SKM-1 (cell line): ENCODE measurements around the gene GRB10.
"Not testable (repeated sequence)": the region's sequence is repeated elsewhere in the genome, so short reads cannot be mapped to it uniquely, and the experiment has no call there.

Source experiments
- DNase-seq: peaks from one replicate; lab custom pipeline; 2025; ENCODE audit not compliant: unreplicated experiment; lab: John Stamatoyannopoulos, UW

Gene GRB10

DNA sequence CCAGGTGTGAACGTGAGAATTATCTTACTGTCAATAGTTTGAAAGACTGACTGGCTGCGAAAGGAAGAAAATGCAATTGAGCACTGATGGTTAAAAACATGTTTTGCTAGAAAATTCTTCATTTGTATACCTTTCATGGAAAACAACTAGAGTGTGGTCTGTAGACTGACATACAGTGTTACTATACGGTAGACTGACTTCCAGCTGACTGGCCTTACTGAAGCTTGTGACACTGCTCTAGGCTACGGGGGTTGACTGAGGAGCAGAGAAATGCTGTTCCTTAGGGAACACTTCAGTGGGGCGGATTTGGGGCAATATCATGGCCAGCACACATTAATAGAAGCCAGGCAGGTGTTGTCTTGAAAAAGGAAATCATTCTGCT, 191.6 kb downstream of the GRB10 start:
- no peak for DNase-seq

DNA sequence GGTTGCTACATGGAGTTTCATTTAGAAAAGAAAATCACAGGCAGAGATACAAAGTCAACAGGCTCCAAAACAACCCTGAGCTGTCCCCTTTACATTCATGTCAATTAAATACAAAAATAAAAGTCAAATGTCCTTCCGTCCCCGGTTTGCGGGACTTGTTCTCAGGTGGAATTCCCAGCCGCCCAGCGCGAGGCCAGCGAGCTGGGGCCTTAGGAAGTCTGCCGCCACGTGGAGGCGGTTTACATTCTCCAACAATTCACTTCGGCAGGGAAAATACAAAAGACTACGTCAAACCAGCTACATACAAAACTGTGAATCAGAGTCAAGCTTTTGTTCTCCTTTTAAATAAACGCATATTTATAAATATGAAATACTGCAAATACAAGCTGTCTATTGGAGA, 192.2 kb downstream of the GRB10 start:
- no peak for DNase-seq

DNA sequence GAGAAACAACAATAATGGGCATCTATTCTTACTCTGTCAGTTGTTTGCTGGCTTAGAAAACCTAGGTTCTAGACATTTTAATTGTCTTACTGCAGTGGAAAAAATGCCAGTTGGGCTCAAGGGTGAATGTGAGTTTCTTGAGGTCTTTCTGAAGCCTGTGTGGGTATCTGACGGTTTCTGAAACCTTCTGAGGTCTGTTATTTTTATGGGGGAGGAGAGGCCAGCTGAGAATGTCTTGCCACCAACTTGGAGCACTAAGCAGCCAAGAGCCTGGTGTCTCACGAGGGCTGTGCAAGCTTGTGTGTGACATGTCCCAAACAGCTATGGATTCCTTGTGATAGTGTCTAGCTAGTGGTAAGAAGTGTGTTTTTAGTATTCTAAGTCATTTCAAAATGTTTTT, 193.3 kb downstream of the GRB10 start:
- DNase-seq, result no peak

DNA sequence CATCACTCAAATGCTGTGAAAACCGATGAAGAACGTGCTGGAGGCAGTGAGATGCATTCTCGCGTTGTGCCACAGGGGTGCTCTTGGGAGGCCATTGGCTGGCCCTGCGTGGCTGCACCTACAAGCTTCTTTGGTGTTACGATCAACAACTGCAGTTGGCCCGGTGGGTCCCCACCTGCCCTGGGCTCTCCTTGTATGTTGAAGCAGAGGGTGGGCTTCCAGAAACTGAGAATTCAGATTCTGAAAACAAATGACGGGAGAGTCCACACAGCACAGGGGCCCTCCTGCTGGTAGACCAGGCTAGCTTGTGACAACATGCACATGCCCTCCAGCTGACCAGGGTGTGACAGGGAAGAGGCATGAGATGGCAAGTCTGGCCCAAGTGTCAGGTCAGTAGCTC, 193.8 kb downstream of the GRB10 start:
- DNase-seq, result no peak

DNA sequence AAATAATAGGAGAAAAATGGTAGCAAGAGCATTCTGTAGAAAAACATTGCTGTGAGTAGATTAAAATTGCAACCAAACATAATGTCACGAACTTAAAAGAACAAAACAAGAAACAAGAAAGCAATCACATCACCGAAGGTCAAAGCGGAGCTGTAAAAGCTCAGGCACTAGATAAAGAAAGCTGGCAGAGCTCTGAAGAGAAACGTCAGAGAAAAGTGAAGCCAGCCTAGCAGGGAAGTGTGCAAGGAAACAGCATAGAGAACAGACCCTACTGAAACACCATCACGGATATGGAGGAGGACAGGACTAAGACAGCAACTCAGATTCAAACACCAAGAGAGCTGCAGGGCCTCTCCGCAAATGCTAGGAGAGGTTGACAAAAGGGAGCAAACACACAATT, 195.0 kb downstream of the GRB10 start:
- DNase-seq, result no peak

DNA sequence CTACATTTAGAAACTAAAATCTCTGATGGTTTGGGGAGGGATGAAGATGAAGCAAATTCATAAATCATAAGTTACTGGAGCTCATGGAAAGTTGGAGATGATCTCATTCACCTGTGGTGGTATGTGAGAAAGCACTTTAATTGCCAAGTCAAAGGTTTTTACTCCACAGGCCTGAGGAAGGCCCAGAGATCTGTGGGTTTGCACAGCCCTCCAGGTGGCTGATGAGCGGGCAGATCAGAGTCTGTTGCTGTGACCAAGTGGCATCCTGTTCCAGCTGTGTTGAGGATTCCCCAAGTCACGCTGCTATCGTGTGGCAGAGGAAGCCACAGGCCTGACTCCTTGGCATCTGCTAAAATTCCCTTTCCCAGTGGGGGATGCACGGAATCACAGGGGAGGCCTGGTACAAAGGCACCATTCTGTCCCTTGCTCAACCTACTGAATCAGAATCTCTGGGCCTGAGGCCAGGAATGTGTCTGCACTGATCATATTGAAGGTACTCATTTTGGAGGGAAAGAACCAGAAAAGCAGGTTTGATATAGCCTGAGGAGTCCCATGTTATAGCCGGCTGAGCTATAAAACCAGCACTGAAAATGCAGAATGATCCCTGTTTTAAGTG, 197.8 kb downstream of the GRB10 start:
- DNase-seq, result no peak

DNA sequence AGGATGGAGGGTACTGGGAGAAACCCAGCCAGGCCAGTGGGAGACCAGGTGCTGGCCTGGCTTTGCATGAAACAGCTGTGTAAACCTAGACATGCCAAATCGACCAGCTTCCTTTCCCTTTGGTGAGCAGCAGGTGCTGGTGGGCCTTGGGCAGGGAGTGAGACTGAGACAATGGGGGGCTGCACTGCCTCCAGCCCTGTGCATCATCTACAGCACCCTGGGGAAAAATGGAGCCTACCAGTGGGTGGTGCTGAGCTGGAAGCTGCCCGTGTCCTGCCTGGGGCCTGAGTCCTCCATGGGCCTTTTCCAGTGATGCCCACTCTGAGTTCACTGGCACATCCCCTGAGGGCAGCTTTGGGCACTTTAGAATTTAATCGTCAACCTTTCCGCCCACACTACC, 198.3 kb downstream of the GRB10 start:
- no peak for DNase-seq

DNA sequence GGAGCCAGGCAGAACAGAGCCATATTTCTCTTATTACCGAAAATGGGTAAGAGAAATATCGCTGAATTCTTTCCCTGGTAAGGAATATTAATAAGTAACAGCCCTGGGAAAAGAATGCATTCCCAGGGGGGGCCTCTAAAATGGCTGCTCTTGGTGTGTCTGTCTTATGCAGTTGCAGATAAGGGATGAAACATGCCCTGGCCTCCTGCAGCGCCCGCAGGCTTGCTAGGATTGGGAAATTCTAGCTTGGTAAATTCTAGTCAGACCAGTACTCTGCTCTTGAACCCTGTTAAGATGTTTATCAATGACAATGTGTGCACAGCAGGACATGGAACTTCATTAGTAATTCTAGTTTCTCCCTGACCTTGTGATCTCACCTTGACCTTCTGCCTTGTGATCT, 199.4 kb downstream of the GRB10 start:
- DNase-seq, result not testable (repeated sequence)

DNA sequence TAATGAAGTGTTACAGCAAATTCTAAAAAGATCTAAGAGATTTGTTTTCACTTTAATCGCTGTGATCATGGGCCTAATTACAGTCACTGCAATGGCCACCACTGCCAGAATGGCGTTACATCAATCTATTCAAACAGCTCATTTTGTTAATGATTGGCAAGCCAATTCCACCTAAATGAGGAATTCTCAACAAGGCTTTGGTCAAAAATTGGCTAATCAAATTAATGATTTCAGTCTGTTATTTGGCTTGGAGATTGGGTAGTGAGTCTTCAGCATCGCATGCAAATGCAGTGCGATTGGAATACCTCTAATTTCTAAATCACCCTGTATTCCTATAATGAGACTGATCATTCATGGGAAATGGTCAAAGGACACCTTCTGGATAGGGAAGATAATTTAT, 200.4 kb downstream of the GRB10 start:
- not testable (repeated sequence) for DNase-seq

DNA sequence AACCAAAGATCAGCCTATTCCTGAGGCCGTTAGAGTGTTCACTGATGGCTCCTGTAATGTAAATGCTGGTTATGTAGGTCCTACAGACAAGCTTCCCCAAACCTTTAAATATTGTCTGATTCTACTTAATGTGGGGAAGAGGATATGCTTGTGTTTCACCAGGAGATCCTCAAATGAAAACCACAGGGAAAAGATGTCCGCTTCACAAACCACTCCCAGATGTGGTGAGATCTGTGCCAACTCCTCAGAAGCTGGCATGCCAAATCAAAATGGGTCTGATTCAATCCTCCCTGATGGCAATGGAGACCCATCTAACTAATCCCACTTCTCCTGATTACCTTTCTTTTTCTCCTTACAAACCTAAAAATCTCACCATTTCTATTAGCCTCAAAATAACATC, 202.0 kb downstream of the GRB10 start:
- not testable (repeated sequence) for DNase-seq

DNA sequence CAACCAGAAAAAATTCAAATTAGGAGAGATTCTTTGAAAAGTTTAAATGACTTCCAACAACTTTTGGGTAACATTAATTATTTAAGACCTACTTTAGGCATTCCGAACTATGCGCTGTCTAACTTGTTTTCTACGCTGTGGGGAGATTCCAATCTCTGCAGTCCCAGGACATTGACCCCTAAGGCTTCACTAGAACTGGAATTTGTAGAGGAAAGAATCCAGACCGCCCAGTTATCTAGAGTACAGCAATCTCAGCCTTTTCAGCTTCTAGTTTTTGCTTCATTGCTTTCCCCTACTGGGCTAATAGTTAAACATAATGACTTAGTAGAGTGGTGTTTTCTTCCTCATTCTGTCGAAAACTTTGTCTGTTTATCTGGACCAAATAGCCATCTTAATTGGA, 202.6 kb downstream of the GRB10 start:
- DNase-seq, result no peak

DNA sequence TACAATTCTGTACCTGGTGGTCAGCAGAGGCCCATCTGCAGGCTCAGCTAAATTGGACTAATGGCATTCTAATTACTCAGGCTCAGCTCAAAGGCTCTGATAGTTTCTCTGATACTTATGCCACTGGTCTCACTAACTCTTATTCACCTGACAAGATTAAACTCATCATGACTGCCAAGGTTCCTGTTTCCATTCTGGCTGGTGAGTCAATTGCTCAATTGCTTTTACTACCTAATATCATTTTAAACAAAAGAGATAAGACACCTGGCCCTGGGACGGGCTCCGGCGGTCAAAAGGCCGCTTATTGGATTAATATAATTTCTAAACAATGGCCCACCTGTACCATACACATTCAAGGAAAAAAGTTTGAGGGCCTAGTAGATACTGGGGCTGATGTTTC, 204.6 kb downstream of the GRB10 start:
- not testable (repeated sequence) for DNase-seq

DNA sequence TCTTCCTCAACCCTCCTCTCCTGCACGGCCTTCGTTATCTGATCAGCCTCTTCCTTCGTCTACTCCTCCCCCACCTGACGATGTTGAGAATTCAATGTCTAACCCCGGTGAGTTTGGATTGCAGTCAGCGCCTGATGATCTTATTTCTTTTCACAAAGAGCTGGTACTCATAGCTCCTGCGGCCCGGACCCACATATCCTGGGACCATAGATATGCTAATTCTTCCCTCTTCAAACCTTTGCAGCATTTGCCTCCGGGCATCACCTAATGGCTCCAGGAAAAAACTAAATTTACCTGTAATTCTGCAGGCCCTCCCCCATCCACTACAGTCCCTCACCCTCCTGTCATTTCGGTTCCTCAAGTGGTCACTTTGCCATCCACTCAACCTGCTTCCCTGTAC, 205.1 kb downstream of the GRB10 start:
- DNase-seq, result no peak

DNA sequence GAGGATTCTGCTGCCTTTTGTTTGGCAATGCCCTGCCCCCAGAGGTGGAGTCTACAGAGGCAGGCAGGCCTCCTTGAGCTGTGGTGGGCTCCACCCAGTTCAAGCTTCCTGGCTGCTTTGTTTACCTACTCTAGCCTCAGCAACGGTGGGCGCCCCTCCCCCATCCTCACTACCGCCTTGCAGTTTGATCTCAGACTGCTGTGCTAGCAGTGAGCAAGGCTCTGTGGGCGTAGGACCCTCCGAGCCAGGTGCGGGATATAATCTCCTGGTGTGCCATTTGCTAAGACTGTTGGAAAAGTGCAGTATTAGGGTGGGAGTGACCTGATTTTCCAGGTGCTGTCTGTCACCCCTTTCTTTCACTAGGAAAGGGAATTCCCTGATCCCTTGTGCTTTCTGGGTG, 206.3 kb downstream of the GRB10 start:
- not testable (repeated sequence) for DNase-seq

DNA sequence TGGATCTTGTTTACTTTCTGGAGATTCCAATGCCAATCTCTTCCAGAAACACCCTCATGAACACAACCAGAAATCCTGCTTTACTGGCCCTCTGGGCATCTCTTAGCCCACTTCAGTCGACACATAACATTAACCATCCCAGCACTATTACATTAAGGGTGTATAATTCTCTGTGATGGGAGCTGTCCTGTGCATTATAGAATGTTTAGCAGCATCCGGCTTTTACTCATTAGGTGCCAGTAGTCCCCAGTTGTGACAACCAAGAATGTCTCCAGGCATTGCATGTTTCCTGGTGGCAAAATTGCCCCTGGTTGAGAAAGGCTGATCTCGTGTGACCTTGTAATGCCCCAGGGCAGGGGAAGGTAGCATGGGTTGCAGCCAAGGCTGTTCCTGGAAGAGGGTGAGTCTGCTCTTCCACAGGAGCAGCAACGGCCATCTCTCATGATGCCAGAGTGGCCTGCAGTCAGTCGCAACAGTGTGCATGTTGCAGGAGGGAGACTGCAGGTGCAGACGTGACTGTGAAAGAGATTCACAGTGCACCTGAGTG, 214.9 kb downstream of the GRB10 start:
- DNase-seq, result no peak

DNA sequence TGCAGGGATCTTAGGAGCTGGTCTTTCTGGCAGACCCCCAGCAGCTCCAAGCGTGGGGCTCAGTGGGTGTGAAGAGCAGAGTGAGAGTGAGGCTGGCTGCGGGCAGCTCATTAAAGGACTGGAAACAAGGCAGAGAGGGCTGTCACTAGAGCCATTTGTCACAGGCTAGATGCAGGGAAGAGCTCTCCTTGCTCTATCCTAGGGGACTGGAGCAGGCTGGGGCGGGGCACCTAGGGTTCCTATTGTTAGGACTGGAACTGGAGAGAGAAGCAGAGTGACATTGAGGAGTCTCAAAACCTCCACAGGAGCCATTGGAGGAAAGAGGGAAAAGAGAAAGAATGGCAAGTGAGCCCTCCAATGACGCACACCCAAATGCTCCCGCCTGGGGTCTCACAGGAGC, 216.7 kb downstream of the GRB10 start:
- DNase-seq, result no peak

DNA sequence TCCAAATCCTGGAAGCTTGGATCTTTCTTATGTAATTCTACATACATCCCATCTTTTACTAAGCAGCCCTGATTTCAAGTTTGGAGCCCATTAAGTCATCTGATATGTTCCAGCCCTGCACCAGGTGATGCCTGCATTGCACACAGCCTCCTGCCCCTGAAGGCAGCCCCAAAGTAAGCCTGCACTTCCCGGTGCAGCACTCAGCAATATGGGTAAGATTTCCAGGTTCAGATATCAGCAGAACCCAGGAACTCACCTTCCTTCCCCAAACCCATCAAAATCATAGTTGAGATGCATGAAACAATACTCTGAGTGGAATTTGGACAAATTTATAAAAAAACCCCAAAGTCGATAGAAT, 217.2 kb downstream of the GRB10 start:
- DNase-seq, result no peak

DNA sequence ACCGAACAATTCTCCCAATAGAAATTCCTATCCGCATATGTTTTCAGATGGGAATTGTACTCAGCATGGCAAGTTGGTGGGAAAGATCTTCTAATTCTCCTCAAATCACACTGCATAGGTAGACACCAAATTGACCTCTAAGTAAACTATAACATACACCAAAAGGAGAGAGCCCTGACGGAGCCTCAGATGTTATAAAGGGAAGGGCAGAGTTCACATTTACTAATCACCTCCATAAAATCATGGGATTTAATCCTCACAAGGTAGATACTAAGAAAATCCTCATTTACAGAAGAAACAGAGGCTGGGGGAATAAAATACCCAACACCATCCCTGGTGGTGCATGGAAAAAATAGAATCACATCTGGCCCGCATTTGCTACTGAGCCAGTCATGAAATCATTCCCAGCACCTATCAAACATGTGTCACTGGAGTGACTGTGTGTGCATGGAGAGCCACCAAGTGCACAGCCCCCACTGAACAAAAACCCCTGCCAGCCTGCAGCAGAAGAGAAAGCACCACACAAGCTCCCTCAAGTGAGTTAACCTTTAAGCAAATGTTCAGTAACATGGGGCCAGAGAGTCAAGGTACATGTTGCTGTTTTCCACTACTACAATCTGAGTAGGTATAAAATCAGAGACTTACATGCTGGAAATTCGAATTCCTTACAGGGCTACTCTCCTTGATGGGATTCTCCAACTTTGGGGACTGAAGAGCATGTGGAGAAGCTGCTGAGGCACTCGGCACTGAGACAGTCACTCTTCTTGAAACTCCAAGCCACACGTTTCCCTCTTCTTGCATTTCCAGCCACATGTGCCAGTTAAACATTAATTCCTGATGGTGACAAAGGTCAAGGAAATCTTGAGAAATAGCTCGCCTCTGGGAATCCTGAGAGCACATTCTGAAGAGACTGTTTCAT, 217.8 kb downstream of the GRB10 start, which contains the start of gene DDC:
Gene DDC (minus strand): TSS at position 766 of the 919 bp plus-strand sequence. CDS start 21,320 bp downstream, outside the sequence.
- no peak for DNase-seq

DNA sequence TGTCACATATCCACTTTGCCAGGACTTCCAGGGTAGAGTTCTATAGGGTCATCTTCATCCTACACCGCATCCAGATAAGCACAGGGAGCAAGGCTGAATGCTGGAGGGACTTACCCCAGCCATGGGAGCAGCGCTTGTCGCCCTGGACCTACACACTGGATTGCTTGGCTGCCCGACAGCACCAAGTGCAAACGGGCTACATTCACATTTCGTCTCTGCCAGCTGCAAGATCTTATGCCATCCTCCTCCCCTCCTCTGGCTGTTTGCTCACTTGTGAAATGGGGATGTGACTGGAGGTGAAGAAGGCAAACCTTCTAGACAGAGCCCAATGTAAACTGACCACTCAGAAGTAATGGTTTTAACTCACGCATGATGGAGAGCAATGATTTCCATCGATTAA, 218.5 kb downstream of the GRB10 start:
- DNase-seq, result no peak

DNA sequence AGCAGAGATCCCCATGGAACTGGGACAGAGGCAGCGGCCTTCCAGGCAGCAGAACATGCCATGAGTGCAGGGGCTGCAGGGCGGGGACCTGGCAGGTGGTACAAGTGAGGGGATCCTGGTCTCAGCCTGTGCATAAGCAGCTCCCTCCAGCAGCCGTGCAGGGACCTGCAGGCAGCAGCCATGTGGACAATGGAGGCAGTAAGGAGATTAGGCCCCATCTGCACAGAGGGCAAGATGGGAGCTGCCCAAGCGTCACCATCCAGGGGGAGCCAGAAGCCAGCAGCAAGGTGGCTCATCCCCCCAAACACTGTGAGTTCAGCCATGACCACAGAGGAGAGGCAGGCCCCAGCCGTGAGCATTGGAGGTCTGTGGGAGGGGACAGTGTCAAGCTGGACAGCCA, 220.6 kb downstream of the GRB10 start:
- DNase-seq, result no peak

DNA sequence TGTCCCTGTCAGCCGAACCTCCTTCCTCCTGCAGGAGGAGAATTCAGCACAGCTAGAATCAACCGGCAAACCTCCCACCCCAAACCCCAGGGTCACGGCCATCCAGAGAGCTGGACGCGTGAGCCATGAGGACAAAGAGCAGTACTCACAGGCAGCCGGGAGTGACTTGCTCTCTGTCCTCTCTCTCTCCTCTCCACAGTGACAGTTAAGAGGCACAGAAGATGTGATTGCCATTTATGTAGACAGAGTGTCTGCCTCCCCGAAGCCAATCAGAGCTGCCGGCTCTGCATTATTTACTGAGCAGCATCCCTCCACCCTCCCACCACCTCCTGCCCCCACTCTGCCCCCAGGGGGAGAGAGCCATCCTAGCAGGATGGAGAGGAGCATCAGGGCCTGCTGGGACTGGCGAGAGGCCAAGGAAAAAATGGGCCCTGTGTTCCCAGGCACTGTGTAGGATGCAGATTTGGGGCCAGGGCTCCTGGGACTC, 221.8 kb downstream of the GRB10 start:
- no peak for DNase-seq

DNA sequence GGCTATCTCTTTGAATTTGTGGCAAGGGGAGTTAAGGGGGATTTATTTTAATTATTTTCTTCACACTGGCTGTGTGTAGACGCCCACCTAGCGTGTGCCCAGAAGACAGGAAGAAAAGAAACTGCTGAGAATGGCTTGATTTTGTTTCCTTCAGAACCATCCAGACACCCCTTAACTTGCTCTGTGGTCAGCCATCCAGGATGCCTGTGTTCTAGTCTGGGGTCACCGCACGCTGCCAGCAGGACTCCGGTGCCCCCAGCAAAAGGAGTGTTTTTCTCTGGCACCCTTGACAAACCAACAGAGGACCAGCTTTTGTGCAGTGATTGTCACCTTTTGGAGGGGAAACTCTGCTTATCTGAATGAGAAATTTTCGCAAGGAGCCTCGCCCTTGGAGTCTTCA, 222.8 kb downstream of the GRB10 start:
- no peak for DNase-seq
